Measurements from ENCODE around the gene FAM120B.
A peak's percentile ranks its signal among the peaks of the same experiment; 100 is the strongest.

Gene FAM120B

GRCh38 chr6:170287371-170287876, 19.1 kb upstream of the FAM120B start:
- H3K4me3 ChIP-seq (ENCODE audit: control insufficient read depth in 1 of 7, extremely low read depth in 1 of 7, insufficient read depth in 4 of 7, low read depth in 2 of 7, low read length in 6 of 7) = no peak overlapping the region
- POLR2A ChIA-PET = interaction anchor here (0.6 to 1.3 kb wide), 2 partner anchors 9 to 23 kb away, joined by 3 read pairs; no protein-coding TSS in a partner anchor
- peaks cover 0 to 42% (median 39%) of the 10 kb centered on the region in 4 experiments for H3K4me1 ChIP-seq (ENCODE audit: control extremely low read depth in 1 of 4, control insufficient read depth in 4 of 4, insufficient read depth in 4 of 4, low read length in 3 of 4)
- peaks cover 0 to 68% (median 25%) of the 10 kb centered on the region in 5 experiments for H3K27me3 ChIP-seq (replicated peaks in 2 of 5; ENCODE audit: control insufficient read depth in 4 of 5, insufficient read depth in 5 of 5, low read length in 4 of 5)
- H3K27ac ChIP-seq (ENCODE audit: insufficient read depth in 1 of 2, low read depth in 1 of 2, low read length in 2 of 2, poor library complexity in 1 of 2, severe bottlenecking in 2 of 2) = no peak overlapping the region
- WGBS (ENCODE audit: insufficient coverage) = 89% methylated on average over 12 of the region's 12 CpGs
- CTCF ChIA-PET = interaction anchor here (0.8 to 2.2 kb wide), 3 partner anchors 10 to 136 kb away, joined by 4 to 8 read pairs (median 5); no protein-coding TSS in a partner anchor
- no peak for DNase-seq
- no peaks in the 10 kb centered on the region for H3K9me3 ChIP-seq (ENCODE audit: control extremely low read depth in 1 of 5, control insufficient read depth in 4 of 5, insufficient read depth in 2 of 5, low read depth in 1 of 5, low read length in 4 of 5)
- H3K36me3 ChIP-seq (ENCODE audit: control insufficient read depth in 4 of 4, insufficient read depth in 4 of 4, low read length in 3 of 4) = no peaks in the 10 kb centered on the region

- 72% methylated on average over 33 of the region's 33 CpGs for WGBS (ENCODE audit: insufficient coverage)
- CTCF ChIA-PET = interaction anchor here (0.8 to 2.2 kb wide), 2 partner anchors 11 to 15 kb away, joined by 4 to 8 read pairs; no protein-coding TSS in a partner anchor
- Histone ChIP-seq H3K36me3 (ENCODE audit: control insufficient read depth in 4 of 4, insufficient read depth in 4 of 4, low read length in 3 of 4) (no peaks in the 10 kb centered on the region), H3K27me3 (replicated peaks in 2 of 5; ENCODE audit: control insufficient read depth in 4 of 5, insufficient read depth in 5 of 5, low read length in 4 of 5) (peaks cover 5 to 75% (median 32%) of the 10 kb centered on the region in 5 experiments), H3K27ac (ENCODE audit: insufficient read depth in 1 of 2, low read depth in 1 of 2, low read length in 2 of 2, poor library complexity in 1 of 2, severe bottlenecking in 2 of 2) (no peak overlapping the region), H3K9me3 (ENCODE audit: control extremely low read depth in 1 of 5, control insufficient read depth in 4 of 5, insufficient read depth in 2 of 5, low read depth in 1 of 5, low read length in 4 of 5) (no peaks in the 10 kb centered on the region), H3K4me3 (ENCODE audit: control insufficient read depth in 1 of 7, extremely low read depth in 1 of 7, insufficient read depth in 4 of 7, low read depth in 2 of 7, low read length in 6 of 7) (peak overlapping the region in 1 of 7 experiments; percentile 81), H3K4me1 (ENCODE audit: control extremely low read depth in 1 of 4, control insufficient read depth in 4 of 4, insufficient read depth in 4 of 4, low read length in 3 of 4) (peaks cover 0 to 49% (median 42%) of the 10 kb centered on the region in 4 experiments)
- DNase-seq = no peak
- POLR2A ChIA-PET = interaction anchor here (0.6 kb wide), 1 partner anchor 11 kb away, joined by 3 read pairs; no protein-coding TSS in a partner anchor
Measured at GRCh38 chr6:170288091-170288631, 18.4 kb upstream of the FAM120B start.

GRCh38 chr6:170288852-170289179, 17.7 kb upstream of the FAM120B start:
- DNase-seq = no peak
- H3K4me3 ChIP-seq (ENCODE audit: control insufficient read depth in 1 of 7, extremely low read depth in 1 of 7, insufficient read depth in 4 of 7, low read depth in 2 of 7, low read length in 6 of 7) = peak overlapping the region in 5 of 7 experiments; percentile 65 to 85 (median 77)
- H3K9me3 ChIP-seq (ENCODE audit: control extremely low read depth in 1 of 5, control insufficient read depth in 4 of 5, insufficient read depth in 2 of 5, low read depth in 1 of 5, low read length in 4 of 5) = no peaks in the 10 kb centered on the region
- WGBS (ENCODE audit: insufficient coverage) = 1% methylated on average over 14 of the region's 16 CpGs
- H3K4me1 ChIP-seq (ENCODE audit: control extremely low read depth in 1 of 4, control insufficient read depth in 4 of 4, insufficient read depth in 4 of 4, low read length in 3 of 4) = peaks cover 0 to 55% (median 44%) of the 10 kb centered on the region in 4 experiments
- H3K27ac ChIP-seq (ENCODE audit: insufficient read depth in 1 of 2, low read depth in 1 of 2, low read length in 2 of 2, poor library complexity in 1 of 2, severe bottlenecking in 2 of 2) = no peak overlapping the region
- ChIA-PET CTCF (no interaction called here), POLR2A (interaction anchor here (0.6 kb wide), 1 partner anchor 12 kb away, joined by 3 read pairs; no protein-coding TSS in a partner anchor)
- H3K27me3 ChIP-seq (replicated peaks in 2 of 5; ENCODE audit: control insufficient read depth in 4 of 5, insufficient read depth in 5 of 5, low read length in 4 of 5) = peaks cover 5 to 81% (median 38%) of the 10 kb centered on the region in 5 experiments
- H3K36me3 ChIP-seq (ENCODE audit: control insufficient read depth in 4 of 4, insufficient read depth in 4 of 4, low read length in 3 of 4) = no peaks in the 10 kb centered on the region

GRCh38 chr6:170289180-170289931, 17.2 kb upstream of the FAM120B start:
- Histone ChIP-seq H3K4me3 (ENCODE audit: control insufficient read depth in 1 of 7, extremely low read depth in 1 of 7, insufficient read depth in 4 of 7, low read depth in 2 of 7, low read length in 6 of 7) (peak overlapping the region; percentile 61 to 85 (median 71)), H3K27me3 (replicated peaks in 2 of 5; ENCODE audit: control insufficient read depth in 4 of 5, insufficient read depth in 5 of 5, low read length in 4 of 5) (peaks cover 5 to 87% (median 43%) of the 10 kb centered on the region in 5 experiments), H3K4me1 (ENCODE audit: control extremely low read depth in 1 of 4, control insufficient read depth in 4 of 4, insufficient read depth in 4 of 4, low read length in 3 of 4) (peaks cover 0 to 60% (median 46%) of the 10 kb centered on the region in 4 experiments), H3K9me3 (ENCODE audit: control extremely low read depth in 1 of 5, control insufficient read depth in 4 of 5, insufficient read depth in 2 of 5, low read depth in 1 of 5, low read length in 4 of 5) (no peaks in the 10 kb centered on the region), H3K36me3 (ENCODE audit: control insufficient read depth in 4 of 4, insufficient read depth in 4 of 4, low read length in 3 of 4) (no peaks in the 10 kb centered on the region), H3K27ac (ENCODE audit: insufficient read depth in 1 of 2, low read depth in 1 of 2, low read length in 2 of 2, poor library complexity in 1 of 2, severe bottlenecking in 2 of 2) (no peak overlapping the region)
- peak in 1 of 3 donors; percentile 42 for DNase-seq
- under 1% methylated on average over 76 of the region's 85 CpGs for WGBS (ENCODE audit: insufficient coverage)
- ChIA-PET CTCF (no interaction called here), POLR2A (no interaction called here)

- H3K4me3 ChIP-seq (ENCODE audit: control insufficient read depth in 1 of 7, extremely low read depth in 1 of 7, insufficient read depth in 4 of 7, low read depth in 2 of 7, low read length in 6 of 7) = peak overlapping the region; percentile 61 to 85 (median 71)
- H3K27ac ChIP-seq (ENCODE audit: insufficient read depth in 1 of 2, low read depth in 1 of 2, low read length in 2 of 2, poor library complexity in 1 of 2, severe bottlenecking in 2 of 2) = no peak overlapping the region
- H3K36me3 ChIP-seq (ENCODE audit: control insufficient read depth in 4 of 4, insufficient read depth in 4 of 4, low read length in 3 of 4) = no peaks in the 10 kb centered on the region
- under 1% methylated on average over 20 of the region's 41 CpGs for WGBS (ENCODE audit: insufficient coverage)
- CTCF ChIA-PET = no interaction called here
- POLR2A ChIA-PET = no interaction called here
- no peak for DNase-seq
- H3K9me3 ChIP-seq (ENCODE audit: control extremely low read depth in 1 of 5, control insufficient read depth in 4 of 5, insufficient read depth in 2 of 5, low read depth in 1 of 5, low read length in 4 of 5) = no peaks in the 10 kb centered on the region
- peaks cover 7 to 92% (median 49%) of the 10 kb centered on the region in 5 experiments for H3K27me3 ChIP-seq (replicated peaks in 2 of 5; ENCODE audit: control insufficient read depth in 4 of 5, insufficient read depth in 5 of 5, low read length in 4 of 5)
- peaks cover 0 to 62% (median 47%) of the 10 kb centered on the region in 4 experiments for H3K4me1 ChIP-seq (ENCODE audit: control extremely low read depth in 1 of 4, control insufficient read depth in 4 of 4, insufficient read depth in 4 of 4, low read length in 3 of 4)
Measured at GRCh38 chr6:170289951-170290295, 16.6 kb upstream of the FAM120B start.

- Histone ChIP-seq H3K4me1 (ENCODE audit: control extremely low read depth in 1 of 4, control insufficient read depth in 4 of 4, insufficient read depth in 4 of 4, low read length in 3 of 4) (peaks cover 0 to 68% (median 53%) of the 10 kb centered on the region in 4 experiments), H3K4me3 (ENCODE audit: control insufficient read depth in 1 of 7, extremely low read depth in 1 of 7, insufficient read depth in 4 of 7, low read depth in 2 of 7, low read length in 6 of 7) (peak within 1 kb of the TSS; percentile 61 to 85 (median 71)), H3K27me3 (replicated peaks in 2 of 5; ENCODE audit: control insufficient read depth in 4 of 5, insufficient read depth in 5 of 5, low read length in 4 of 5) (peaks cover 9 to 93% (median 51%) of the 10 kb centered on the region in 5 experiments), H3K36me3 (ENCODE audit: control insufficient read depth in 4 of 4, insufficient read depth in 4 of 4, low read length in 3 of 4) (no peaks in the 10 kb centered on the region), H3K9me3 (ENCODE audit: control extremely low read depth in 1 of 5, control insufficient read depth in 4 of 5, insufficient read depth in 2 of 5, low read depth in 1 of 5, low read length in 4 of 5) (no peaks in the 10 kb centered on the region), H3K27ac (ENCODE audit: insufficient read depth in 1 of 2, low read depth in 1 of 2, low read length in 2 of 2, poor library complexity in 1 of 2, severe bottlenecking in 2 of 2) (no peak within 1 kb of the TSS)
- WGBS (ENCODE audit: insufficient coverage) = 0% methylated on average over 45 of the region's 83 CpGs
- peak in 2 of 3 donors; percentile 47 to 63 for DNase-seq
- POLR2A ChIA-PET = no interaction called here
- CTCF ChIA-PET = interaction anchor here (1.1 kb wide), 1 partner anchor 18 kb away, joined by 3 read pairs; no protein-coding TSS in a partner anchor
Measured at GRCh38 chr6:170290296-170291128, 16.0 kb upstream of the FAM120B start, which contains the start of gene DLL1. TSS of gene DLL1 (minus strand) at chr6:170291078. CDS start at chr6:170290139, 939 bp downstream.

All from common myeloid progenitor, CD34-positive (primary cell).